ENCODE results near the gene POMGNT1. TPM values are rescaled to one million over a fixed set of nuclear protein-coding genes. Genes with fewer than 3 reads are reported as not detected.

The POMGNT1 gene
- total RNA-seq, result 78.1 and 92.2 TPM in 2 replicates

GRCh38 chr1:46197964-46198811, at the start of gene POMGNT1:
TSS of gene POMGNT1 (minus strand) at chr1:46198434. CDS start at chr1:46197821, 613 bp downstream.

GRCh38 chr1:46247436-46248121, 49.3 kb upstream of the POMGNT1 start, which contains the start of gene RAD54L:
TSS of gene RAD54L (plus strand) at chr1:46247763. CDS start at chr1:46248406, 643 bp downstream.

GRCh38 chr1:46176211-46176865, 21.9 kb downstream of the POMGNT1 start, which contains the start of gene P3R3URF:
TSS of gene P3R3URF (minus strand) at chr1:46176488. CDS start at chr1:46176471, 17 bp downstream.

GRCh38 chr1:46174448-46175231, 23.6 kb downstream of the POMGNT1 start, which contains the start of gene TSPAN1:
TSS of gene TSPAN1 (plus strand) at chr1:46175087. CDS start at chr1:46181108, 6,021 bp downstream.

Other genes starting within 250 kb of the POMGNT1 start
- gene PIK3R3, start 65.8 kb downstream of the POMGNT1 start, total RNA-seq, result 1.9 and 2.0 TPM in 2 replicates
- 0.29 TPM in 1 of 2 replicates, not detected in the other for gene TSPAN1, start 23.3 kb downstream of the POMGNT1 start, total RNA-seq
- gene P3R3URF, start 21.9 kb downstream of the POMGNT1 start, total RNA-seq, result not detected in 2 replicates
- 3.0 and 6.6 TPM in 2 replicates for gene LURAP1, start 4.9 kb upstream of the POMGNT1 start, total RNA-seq
- gene RAD54L, start 49.3 kb upstream of the POMGNT1 start, total RNA-seq, result 5.8 and 6.1 TPM in 2 replicates
- 119 and 146 TPM in 2 replicates for gene LRRC41, start 105.2 kb upstream of the POMGNT1 start, total RNA-seq
- gene UQCRH, start 105.3 kb upstream of the POMGNT1 start, total RNA-seq, result 479 and 585 TPM in 2 replicates
- gene NSUN4, start 142.4 kb upstream of the POMGNT1 start, total RNA-seq, result 7.5 and 9.9 TPM in 2 replicates
- gene FAAH, start 195.9 kb upstream of the POMGNT1 start, total RNA-seq, result 0.29 and 0.89 TPM in 2 replicates